Natural killer cell (primary cell): Measurements from ENCODE around the gene SYCP2L. TPM values are rescaled to one million over a fixed set of nuclear protein-coding genes. Genes with fewer than 3 reads are reported as not detected.

Experiments
- ATAC-seq, 3 donors: fragments of 150-1000 bp in 2 of 3; fragments of 200-7000 bp in 1 of 3; cut with Tn5 transposase; 1 replicate in 1 of 3; 2 replicates in 2 of 3; pipeline ENCODE4 v1.10.0; 2021; ENCODE audit warnings: mild to moderate bottlenecking in 2 of 3, moderate library complexity in 2 of 3
- DNase-seq, 2 donors: peaks; one replicate each; pipeline versions ENCODE4 v3.0.0 to v3.0.0-alpha.2; 2013 to 2021; ENCODE audit warnings: mixed read lengths in 1 of 2
- H3K27ac ChIP-seq: one replicate; pipeline ENCODE4 v1.5.1; 2013; ENCODE audit warnings: mild to moderate bottlenecking, low read length
- H3K27me3 ChIP-seq: one replicate; pipeline ENCODE4 v1.6.1; 2013; ENCODE audit warnings: low read length; ENCODE audit not compliant: control insufficient read depth, insufficient read depth
- H3K36me3 ChIP-seq: one replicate; pipeline ENCODE4 v1.6.1; 2013; ENCODE audit warnings: low read length; ENCODE audit not compliant: control insufficient read depth, insufficient read depth
- H3K4me1 ChIP-seq: one replicate; pipeline ENCODE4 v1.6.1; 2013; ENCODE audit warnings: low read length; ENCODE audit not compliant: control insufficient read depth, insufficient read depth
- H3K4me3 ChIP-seq: one replicate; pipeline ENCODE4 v1.5.1; 2013; ENCODE audit warnings: low read length
- H3K9me3 ChIP-seq: one replicate; pipeline ENCODE4 v1.6.1; 2013; ENCODE audit warnings: low read length; ENCODE audit not compliant: control insufficient read depth, insufficient read depth
- H3K27ac Mint-ChIP-seq, 2 donors: one replicate each; pipeline ENCODE4 v1.8.0; 2022; ENCODE audit warnings: mild to moderate bottlenecking in 2 of 2, mixed read lengths in 2 of 2, moderate library complexity in 1 of 2
- H3K27me3 Mint-ChIP-seq, 2 donors: one replicate each; pipeline ENCODE4 v1.8.0; 2022; ENCODE audit warnings: low read depth in 2 of 2, mixed read lengths in 2 of 2
- H3K36me3 Mint-ChIP-seq: one replicate; pipeline ENCODE4 v1.8.0; 2022; ENCODE audit warnings: mixed read lengths
- H3K4me1 Mint-ChIP-seq, 2 donors: one replicate each; pipeline ENCODE4 v1.8.0; 2022; ENCODE audit warnings: mixed read lengths in 2 of 2
- H3K4me3 Mint-ChIP-seq: one replicate; pipeline ENCODE4 v1.8.0; 2022; ENCODE audit warnings: mild to moderate bottlenecking, moderate library complexity, mixed read lengths
- H3K9me3 Mint-ChIP-seq, 2 donors: one replicate each; pipeline ENCODE4 v1.8.0; 2022; ENCODE audit warnings: mixed read lengths in 2 of 2
- CTCF ChIP-seq: fragments of 200-600 bp; IDR thresholded peaks from one replicate; pipeline ENCODE4 v1.8.0; 2022; ENCODE audit warnings: antibody characterized with exemption
- WGBS: methylation state at CpG from one replicate; pipeline ENCODE4 v1.1.7; 2013; ENCODE audit warnings: missing lambda C conversion rate; ENCODE audit not compliant: insufficient coverage; 5-methylcytosine and 5-hydroxymethylcytosine counted together
- intact Hi-C: fragments of 100-400 bp; cut with micrococcal nuclease; formaldehyde crosslinking; loops from one replicate; pipeline ENCODE4 v1.14.2; 2022
- total RNA-seq, 4 donors: library from RNA; stranded (reverse); fragments of 120-200 nt in 1 of 4; gene quantifications; one replicate each; pipeline versions ENCODE4 v1.2.3 to v1.2.4, GENCODE V29; 2013 to 2022

SYCP2L gene
- total RNA-seq, 3 donors from 2014 or later (not counting 1 experiment from before 2014, with no cell fraction given): 0.82 to 7.3 TPM; not detected in 1

GRCh38 chr6:10890151-10890550 is 3.3 kb downstream of the SYCP2L start:
- H3K9me3 Mint-ChIP-seq: no peaks in the 10 kb centered on the region
- Histone ChIP-seq H3K27ac (no peak overlapping the region), H3K27me3 (peaks cover 8% of the 10 kb centered on the region), H3K4me3 (no peak overlapping the region), H3K36me3 (no peaks in the 10 kb centered on the region), H3K9me3 (no peaks in the 10 kb centered on the region), H3K4me1 (peaks cover 8% of the 10 kb centered on the region)
- H3K4me3 Mint-ChIP-seq: no peak overlapping the region
- intact Hi-C loops: no loop called here
- ATAC-seq (no peak), DNase-seq (no peak)
- H3K27me3 Mint-ChIP-seq: peaks cover 30 to 48% of the 10 kb centered on the region in 2 donors
- TF ChIP-seq CTCF: no peak
- WGBS: 100% methylated on average over 1 of the region's 1 CpG
- no peak overlapping the region for H3K27ac Mint-ChIP-seq
- no peaks in the 10 kb centered on the region for H3K4me1 Mint-ChIP-seq
- H3K36me3 Mint-ChIP-seq: no peaks in the 10 kb centered on the region

DNA sequence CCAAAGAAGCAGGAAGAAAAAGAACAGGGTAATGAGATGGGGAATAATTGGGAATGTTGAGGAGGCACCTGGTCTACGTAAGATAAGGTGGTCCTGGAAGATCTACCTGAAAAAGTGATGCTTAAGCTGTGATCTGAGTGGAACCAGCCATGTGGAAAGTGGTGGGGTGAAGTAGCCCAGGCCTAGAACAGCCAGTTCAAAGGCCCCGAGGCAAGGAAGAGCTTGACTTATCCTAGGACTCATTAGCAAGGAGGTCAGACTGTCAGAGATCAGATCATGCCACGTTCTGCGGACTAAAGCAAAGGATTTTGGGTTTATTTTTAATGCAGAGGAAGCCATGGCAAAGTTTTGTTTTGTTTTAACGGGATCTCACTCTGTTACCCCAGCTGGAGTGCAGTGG is 5.1 kb downstream of the SYCP2L start:
- Mint-ChIP-seq H3K9me3 (no peaks in the 10 kb centered on the region), H3K27me3 (peaks cover 23 to 42% of the 10 kb centered on the region in 2 donors), H3K4me3 (no peak overlapping the region), H3K36me3 (no peaks in the 10 kb centered on the region), H3K4me1 (no peaks in the 10 kb centered on the region), H3K27ac (no peak overlapping the region)
- Histone ChIP-seq H3K36me3 (no peaks in the 10 kb centered on the region), H3K27ac (no peak overlapping the region), H3K27me3 (peaks cover 8% of the 10 kb centered on the region), H3K9me3 (no peaks in the 10 kb centered on the region), H3K4me3 (no peak overlapping the region), H3K4me1 (peaks cover 3% of the 10 kb centered on the region)
- no peak for DNase-seq
- ATAC-seq: no peak
- intact Hi-C loops: no loop called here
- 91% methylated on average over 5 of the region's 5 CpGs for WGBS
- TF ChIP-seq CTCF: no peak

- Mint-ChIP-seq H3K27ac (no peak overlapping the region), H3K4me3 (no peak overlapping the region), H3K9me3 (no peaks in the 10 kb centered on the region), H3K36me3 (no peaks in the 10 kb centered on the region), H3K27me3 (peaks cover 4 to 23% of the 10 kb centered on the region in 2 donors), H3K4me1 (no peaks in the 10 kb centered on the region)
- H3K4me1 ChIP-seq: no peaks in the 10 kb centered on the region
- no peaks in the 10 kb centered on the region for H3K9me3 ChIP-seq
- DNase-seq: no peak
- no peak overlapping the region for H3K27ac ChIP-seq
- WGBS: 43% methylated on average over 6 of the region's 6 CpGs
- TF ChIP-seq CTCF: no peak
- no peaks in the 10 kb centered on the region for H3K36me3 ChIP-seq
- H3K27me3 ChIP-seq: peaks cover 4% of the 10 kb centered on the region
- ATAC-seq: no peak
- intact Hi-C loops: no loop called here
- no peak overlapping the region for H3K4me3 ChIP-seq
These were observed 8.1 kb downstream of the SYCP2L start for GRCh38 chr6:10894958-10895357.

DNA sequence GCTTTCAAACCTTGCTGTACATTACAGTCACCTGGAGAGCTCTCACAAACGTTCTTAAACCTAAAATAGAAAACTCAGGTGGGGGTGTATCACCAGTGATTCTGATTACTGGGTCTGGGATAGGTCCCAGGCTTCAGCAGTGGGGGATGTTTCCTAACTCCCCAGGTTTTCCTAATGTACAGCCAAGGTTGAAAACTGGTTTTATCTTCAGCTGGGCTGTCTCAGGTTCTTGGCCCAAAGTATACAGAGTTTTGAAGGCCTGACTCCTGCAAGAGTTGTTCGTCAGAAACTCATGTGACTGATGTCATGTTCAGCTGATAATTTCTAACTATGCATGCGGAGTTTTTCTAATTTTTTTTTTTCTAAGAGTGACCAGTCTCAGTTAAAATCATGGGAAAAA is 9.8 kb downstream of the SYCP2L start:
- no peak overlapping the region for H3K27ac Mint-ChIP-seq
- H3K9me3 Mint-ChIP-seq: no peaks in the 10 kb centered on the region
- peaks cover 0 to 7% of the 10 kb centered on the region in 2 donors for H3K27me3 Mint-ChIP-seq
- H3K9me3 ChIP-seq: no peaks in the 10 kb centered on the region
- no peak overlapping the region for H3K4me3 ChIP-seq
- ATAC-seq: no peak
- 80% methylated on average over 3 of the region's 3 CpGs for WGBS
- TF ChIP-seq CTCF: no peak
- H3K36me3 ChIP-seq: no peaks in the 10 kb centered on the region
- no peak overlapping the region for H3K4me3 Mint-ChIP-seq
- peaks cover 4% of the 10 kb centered on the region for H3K4me1 ChIP-seq
- intact Hi-C loops: no loop called here
- H3K27ac ChIP-seq: no peak overlapping the region
- H3K36me3 Mint-ChIP-seq: no peaks in the 10 kb centered on the region
- no peak for DNase-seq
- H3K4me1 Mint-ChIP-seq: peaks cover 3 to 6% of the 10 kb centered on the region in 2 donors
- H3K27me3 ChIP-seq: peaks cover 2% of the 10 kb centered on the region
